ENCODE results near the gene PRDX3.
"Not testable (repeated sequence)": the region's sequence is repeated elsewhere in the genome, so short reads cannot be mapped to it uniquely, and the experiment has no call there.

The PRDX3 gene

GRCh38 chr10:119205894-119206602, 27.4 kb upstream of the PRDX3 start:
- DNase-seq, result no peak

- no peak for DNase-seq
Measured at GRCh38 chr10:119203006-119203405, 24.4 kb upstream of the PRDX3 start.

- DNase-seq, result no peak
Measured at GRCh38 chr10:119201233-119201632, 22.6 kb upstream of the PRDX3 start.

- DNase-seq, result no peak
Measured at GRCh38 chr10:119199231-119199992, 20.8 kb upstream of the PRDX3 start.

GRCh38 chr10:119198438-119198837, 19.8 kb upstream of the PRDX3 start:
- DNase-seq, result no peak

- DNase-seq, result no peak
Measured at GRCh38 chr10:119197921-119198320, 19.3 kb upstream of the PRDX3 start.

GRCh38 chr10:119191881-119192280, 13.3 kb upstream of the PRDX3 start:
- DNase-seq, result no peak

GRCh38 chr10:119190954-119191785, 12.6 kb upstream of the PRDX3 start:
- DNase-seq, result no peak

- DNase-seq, result no peak
Measured at GRCh38 chr10:119190353-119190752, 11.7 kb upstream of the PRDX3 start.

GRCh38 chr10:119189811-119190282, 11.2 kb upstream of the PRDX3 start:
- DNase-seq, result no peak

- DNase-seq, result no peak
Measured at GRCh38 chr10:119183664-119184412, 5.2 kb upstream of the PRDX3 start.

- DNase-seq, result not testable (repeated sequence)
Measured at GRCh38 chr10:119180850-119181400, 2.3 kb upstream of the PRDX3 start.

GRCh38 chr10:119177708-119178371, 772 bp downstream of the PRDX3 start:
- no peak for DNase-seq

GRCh38 chr10:119176166-119176565, 2.4 kb downstream of the PRDX3 start:
- no peak for DNase-seq

GRCh38 chr10:119174109-119174508, 4.5 kb downstream of the PRDX3 start:
- no peak for DNase-seq

- no peak for DNase-seq
Measured at GRCh38 chr10:119167041-119167440, 11.6 kb downstream of the PRDX3 start.

GRCh38 chr10:119166564-119166963, 12.0 kb downstream of the PRDX3 start:
- DNase-seq, result no peak

- no peak for DNase-seq
Measured at GRCh38 chr10:119166118-119166500, 12.5 kb downstream of the PRDX3 start.

GRCh38 chr10:119165171-119166117, 13.2 kb downstream of the PRDX3 start, which contains the start of gene SFXN4:
Gene SFXN4 (minus strand): TSS chr10:119165714. CDS start chr10:119165647, 67 bp downstream.
- DNase-seq, result no peak

- no peak for DNase-seq
Measured at GRCh38 chr10:119162452-119163092, 16.0 kb downstream of the PRDX3 start.

Measured in NCI-H2081 treated with DMSO at 0.1 percent for 48 hours (cell line).